Activated CD4-positive, alpha-beta T cell treated with anti-CD3 and anti-CD28 coated beads, Interleukin-2, Interleukin-6, amounts not matched to agents 100 ng/mL and 50 ng/mL, durations not matched to agents 16 hours and 8 hours (primary cell): Measurements from ENCODE around the gene RAD51B.
A peak's percentile ranks its signal among the peaks of the same experiment; 100 is the strongest.

Experiments used
- DNase-seq: peaks from one replicate; pipeline ENCODE4 v3.0.0-alpha.2; 2020

The RAD51B gene

DNA sequence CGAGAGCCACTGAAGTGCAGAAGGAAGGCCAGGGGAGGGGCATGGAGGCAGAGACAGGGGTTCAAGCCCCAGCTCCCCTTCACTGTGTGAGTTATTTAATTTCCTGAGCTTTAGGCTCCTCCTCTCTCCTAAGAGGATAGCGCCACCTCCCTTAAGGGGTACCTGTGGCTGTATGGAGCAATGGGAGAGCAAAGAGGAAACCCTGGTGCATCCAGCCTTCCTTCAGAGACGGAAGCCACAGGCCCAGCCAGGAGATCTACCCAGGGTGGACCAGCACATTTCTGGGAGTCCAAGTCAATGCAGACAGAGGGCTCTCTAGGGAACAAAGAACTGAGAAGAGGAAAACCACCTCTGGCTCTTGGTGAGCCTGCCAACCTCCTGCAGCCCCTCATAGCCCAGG lies 883.0 kb downstream of the RAD51B start:
- DNase-seq = no peak

DNA sequence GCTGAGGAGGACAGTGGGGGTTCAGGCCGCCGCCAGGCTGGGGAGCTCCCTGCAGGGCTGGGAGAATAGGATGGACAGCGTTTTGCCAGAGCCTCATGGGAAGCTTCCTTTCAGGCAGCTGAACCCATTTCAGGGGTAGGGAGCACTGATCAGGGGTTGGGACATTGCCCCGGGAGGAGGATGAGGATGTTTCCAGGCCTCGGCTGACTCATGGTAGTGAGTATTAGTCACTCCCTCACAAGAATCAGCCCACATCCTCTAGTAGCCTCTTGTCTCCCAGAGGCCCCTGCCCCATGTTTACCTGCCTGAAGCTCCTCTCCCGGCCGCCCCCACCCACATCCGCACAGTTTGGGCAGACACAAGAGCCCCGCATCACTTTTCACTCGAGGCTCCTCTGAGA lies 883.5 kb downstream of the RAD51B start:
- peak; percentile 18 for DNase-seq

DNA sequence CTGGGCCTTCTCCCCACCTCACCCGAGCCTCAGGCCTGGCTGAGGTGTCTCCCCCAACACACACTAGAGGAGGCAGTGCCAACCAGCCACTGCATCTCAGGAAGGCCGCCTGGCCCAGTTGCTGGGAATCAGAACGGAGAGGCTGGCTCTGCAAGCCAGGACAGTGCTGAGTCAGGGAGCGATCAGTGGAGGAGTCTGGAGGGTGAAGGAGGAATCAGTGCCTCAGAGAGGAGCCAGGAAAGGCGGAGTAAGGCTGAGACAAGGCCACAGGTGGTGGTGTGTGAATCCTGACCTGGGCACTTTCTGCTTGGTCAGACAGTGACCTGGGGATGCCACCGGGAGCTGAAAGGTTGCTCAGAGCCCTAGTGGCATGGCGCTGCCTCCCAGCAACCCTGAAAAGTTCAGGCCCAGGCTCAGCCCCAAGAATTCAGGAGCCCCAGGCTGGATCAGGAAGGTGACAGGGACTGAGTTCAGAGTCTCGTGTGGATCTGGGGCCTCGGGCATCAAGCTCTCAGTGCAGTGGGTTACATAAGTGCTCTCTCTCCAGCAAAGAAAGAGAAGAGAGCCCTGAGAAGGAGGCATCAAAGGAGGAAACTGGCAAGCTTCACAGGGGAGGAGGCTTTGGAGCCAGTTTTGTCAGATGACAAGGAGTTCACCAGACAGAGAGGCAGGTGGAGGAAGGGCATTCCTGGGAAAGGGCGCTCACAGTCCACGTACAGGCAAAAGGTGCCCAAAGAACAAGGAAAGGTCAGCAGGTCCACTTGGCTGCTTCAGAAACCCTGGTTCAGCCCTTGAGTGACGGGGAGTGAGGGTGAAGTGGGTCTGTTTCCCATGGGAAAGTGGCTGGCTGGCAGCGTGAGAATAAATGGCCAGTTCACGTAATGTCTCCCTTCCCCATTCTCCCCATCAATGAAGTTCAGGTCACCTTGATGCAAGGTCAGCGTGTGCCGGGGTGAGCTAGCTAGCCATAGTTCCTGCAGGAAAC lies 885.4 kb downstream of the RAD51B start:
- DNase-seq = no peak

DNA sequence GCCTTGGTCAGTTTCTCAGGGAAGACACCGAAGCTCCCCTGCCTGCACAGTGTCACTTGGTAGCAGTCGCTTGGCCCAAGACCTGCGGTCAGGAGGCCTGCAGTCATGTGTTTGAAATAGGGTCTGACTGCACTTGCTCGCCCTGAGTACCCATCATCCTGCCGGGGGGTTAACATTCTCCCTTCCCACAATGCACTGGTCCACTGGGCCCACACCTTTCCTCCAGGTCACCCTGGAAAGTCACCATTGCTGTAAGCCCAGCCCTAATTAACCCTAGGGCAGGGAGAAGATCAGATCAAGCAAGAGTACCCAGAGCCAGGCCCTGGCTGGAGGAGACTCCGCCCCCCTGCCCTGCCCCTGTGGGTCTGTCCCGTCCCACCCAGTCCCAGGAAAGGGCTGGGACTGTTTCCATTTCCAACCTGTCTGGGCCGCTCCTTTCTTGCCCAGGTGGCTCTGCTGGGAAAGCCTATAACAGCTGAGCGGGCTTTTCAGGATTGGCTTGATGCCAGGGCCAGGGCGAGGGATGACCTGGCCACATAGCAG lies 886.2 kb downstream of the RAD51B start:
- no peak for DNase-seq

DNA sequence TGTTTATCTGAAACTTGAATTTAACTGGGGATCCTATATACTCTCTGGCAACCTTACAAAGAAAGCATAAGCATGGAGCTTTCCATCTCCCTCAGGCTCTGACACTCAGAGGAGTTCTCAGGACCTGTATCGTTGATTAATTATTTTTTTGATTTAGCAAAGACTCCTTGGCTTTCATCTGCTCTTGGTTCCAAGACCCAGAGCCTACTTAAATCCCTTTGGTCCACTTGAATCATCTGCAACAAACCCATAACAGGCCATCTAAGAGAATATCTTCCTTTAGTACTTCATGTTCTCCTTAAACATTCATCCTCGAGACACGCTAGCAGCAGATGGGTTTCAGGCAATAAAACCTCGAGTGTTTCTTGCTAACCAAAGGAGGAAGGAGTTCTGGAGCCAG lies 887.9 kb downstream of the RAD51B start:
- no peak for DNase-seq

DNA sequence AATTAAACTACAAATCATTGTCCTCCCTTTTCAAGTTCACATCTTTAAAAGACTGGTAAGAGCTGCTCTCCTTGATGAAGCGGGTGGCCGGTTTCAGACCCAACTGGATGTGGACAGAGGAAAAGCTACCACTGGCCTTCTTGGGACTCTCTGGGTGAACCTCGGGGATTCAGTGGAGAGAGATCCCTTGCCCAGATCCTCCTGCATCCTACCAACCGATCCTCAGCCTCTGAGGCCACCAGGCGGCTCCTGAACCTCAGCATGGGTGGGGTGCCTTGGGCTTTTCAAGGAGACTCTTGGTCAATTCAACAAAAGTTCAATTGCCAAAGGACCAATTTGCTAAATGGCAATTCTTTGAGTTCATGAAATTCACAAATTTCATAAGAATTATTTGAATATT lies 888.8 kb downstream of the RAD51B start:
- no peak for DNase-seq

DNA sequence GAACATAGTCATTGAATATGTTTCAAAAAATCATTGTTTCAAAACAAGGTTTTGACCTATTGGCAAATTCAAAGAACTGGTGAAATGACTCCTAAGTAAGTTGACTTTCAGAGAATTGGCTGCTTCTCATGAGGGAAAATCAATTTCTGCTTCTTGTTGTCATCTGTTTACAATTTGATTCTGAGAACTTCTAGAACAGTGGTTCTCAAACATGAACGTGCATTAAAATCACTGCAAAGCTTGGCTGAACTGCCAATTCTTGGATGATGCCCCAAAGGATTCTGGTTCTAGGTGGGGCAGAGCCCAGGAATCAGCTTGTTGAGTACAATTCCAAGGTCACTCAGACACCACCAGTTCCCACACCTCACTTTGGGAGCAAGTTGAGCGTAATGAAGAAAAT lies 889.4 kb downstream of the RAD51B start:
- DNase-seq = no peak

DNA sequence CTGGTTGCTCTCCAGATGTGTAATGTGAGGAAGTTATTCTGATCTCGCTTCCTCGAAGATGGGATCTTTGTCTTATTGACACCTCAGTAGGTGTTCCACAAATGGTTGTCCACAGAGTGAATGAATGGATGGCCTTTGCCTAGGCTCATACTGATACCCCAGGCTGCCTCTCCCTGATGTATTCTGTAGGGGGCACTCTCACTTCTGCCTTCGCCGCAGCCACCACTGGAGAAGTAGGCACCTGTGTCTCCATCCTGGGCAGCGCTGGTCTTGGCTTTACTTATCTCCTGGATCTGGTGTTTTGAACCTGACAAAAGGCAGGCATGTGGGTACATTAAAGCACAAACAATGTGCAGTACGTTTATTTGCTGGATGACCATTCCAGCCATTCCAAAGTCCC lies 891.2 kb downstream of the RAD51B start:
- no peak for DNase-seq

DNA sequence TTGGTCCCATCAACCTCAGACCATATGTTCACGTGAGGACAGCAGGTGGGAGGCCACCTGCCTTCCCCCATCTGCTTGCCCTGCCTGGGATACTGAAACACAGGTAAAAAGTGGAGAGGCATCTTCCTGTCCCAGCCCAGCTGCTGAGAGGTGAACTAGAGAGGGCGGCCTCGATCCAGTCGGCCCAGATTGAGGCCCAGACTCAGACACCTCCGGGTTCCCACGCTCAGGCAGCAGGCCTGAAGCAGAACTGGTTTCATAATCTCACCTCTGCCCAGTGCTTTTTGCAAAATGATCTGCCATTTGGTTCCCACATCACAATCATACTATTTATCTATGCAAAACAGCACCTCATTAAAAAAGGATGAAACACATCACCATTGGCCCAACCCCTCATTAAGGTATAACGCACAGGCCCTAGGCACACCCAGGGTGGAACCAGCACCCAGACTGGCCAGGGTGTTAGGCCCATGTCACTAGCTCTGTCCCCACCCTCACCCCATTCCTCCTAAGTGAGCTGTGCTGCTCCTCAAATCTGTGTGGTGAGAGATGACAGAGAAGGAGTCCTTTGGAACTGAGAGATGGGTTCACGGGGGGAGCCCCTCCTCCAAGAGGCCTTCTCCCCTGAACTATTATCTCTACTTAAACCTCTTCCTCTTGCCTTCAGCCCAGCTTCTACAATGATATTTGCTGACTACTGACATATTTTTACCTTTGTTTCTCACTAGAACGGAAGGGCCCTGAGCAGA lies 892.2 kb downstream of the RAD51B start:
- DNase-seq = no peak

DNA sequence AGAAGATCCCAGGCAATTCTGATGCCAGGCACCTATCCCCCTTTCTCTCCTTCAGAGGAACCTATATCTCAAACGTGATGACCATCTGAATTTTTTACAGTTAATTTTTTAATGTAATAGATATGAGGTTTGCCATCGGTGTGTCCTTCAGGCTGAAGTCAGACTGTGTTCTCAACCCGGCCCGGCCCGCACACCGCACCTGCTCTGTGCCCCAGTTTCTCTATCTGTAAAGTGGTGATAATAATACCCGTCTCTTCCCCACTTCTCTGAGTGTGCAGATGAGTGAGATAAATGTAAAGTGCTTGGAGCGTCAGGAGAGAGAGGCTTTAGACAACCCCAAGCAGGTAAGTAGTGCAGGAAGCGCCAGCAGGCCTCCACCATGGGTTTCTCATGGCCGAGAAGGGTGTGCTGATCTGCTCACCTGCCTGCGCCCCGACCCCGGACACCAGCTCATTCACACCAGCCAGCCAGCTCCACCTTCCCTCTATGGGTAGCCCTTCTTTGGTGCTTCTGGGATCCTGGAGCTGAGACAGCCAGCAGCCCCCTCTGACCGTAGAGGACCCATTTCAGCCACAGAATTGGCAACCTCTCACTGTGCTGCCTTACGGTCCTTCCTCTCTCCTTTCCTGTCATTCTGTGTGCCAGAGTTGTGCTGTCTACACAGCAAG lies 893.3 kb downstream of the RAD51B start:
- no peak for DNase-seq

DNA sequence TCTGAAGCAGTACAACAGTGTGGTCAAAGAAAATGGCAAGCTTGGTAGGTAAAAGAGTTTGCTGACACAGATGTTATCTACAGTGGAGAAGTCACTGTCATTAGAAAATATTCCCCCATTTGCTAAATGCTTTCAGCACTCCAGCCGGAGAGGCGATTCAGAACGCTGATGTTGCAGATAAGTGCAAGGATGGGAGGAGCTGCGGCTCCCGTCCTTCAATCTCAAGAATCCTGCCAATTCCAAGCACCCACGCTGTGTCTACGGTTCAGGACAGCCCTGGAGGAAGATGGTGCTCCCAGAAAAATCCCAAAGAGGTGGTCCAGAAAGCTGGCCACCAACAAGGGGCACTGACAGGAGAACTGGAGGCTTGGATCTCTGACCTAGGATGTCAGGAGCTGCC lies 894.2 kb downstream of the RAD51B start:
- DNase-seq = no peak

DNA sequence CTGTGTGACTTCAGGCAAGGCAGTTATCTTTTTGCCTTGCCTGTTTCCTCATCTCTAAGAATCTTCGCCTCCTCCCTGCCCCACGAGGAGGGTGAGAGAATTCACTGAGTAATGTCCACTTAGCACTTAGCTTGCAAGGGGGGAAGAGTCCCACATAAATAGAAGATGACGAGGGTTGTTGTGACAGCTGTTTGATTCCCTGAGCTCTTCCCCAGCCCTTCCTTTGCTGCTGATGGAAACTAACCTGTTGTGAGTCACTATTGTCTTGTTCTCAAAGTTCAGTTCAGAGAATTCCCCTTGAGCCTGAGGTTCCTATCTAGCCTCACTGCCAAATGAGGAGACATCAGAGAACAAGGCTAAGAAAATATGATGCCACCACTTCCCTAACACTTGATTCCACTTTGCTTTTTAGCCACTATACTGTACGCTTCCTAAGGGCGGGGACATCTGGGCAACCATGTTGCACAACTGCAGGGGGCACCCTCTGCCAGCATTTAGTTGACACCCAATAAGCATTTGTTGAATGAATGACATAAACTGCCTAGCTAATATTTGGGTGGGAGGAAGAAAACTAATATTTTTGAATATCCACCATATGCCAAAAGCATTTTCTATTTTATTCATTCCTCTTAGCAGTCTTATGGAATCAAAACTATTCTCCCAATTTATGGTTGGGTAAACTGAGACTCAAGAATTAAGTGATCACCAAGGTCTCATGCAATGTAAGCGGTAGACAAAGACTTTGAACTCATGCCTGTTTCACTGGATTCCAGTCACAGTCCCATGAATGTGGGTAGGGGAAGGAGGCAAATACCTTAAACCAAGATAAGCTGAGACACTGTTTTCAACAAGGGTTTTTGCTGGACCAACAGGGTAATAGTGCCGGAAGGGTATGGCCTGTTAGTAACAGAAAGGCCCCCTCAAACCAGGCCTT lies 895.7 kb downstream of the RAD51B start:
- peak; percentile 14 for DNase-seq

DNA sequence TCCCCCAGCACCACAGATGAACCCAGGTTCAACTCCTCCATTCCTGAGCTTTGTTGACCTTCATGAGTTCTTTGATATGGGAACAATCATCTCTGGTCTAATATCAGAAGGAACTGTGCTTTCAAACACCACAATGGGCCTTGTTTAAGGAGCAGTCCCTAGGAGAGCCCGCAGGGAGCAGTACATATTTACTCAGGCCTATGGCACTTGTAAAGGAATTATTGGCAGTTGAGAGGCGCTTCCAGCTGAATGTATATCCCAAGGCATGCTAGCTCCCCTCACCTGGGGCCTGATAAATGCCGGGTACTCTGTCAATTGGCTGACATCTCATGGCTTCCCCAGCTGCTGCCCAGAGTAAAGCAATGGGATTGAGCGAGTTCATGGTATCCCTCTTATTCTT lies 897.1 kb downstream of the RAD51B start:
- no peak for DNase-seq

DNA sequence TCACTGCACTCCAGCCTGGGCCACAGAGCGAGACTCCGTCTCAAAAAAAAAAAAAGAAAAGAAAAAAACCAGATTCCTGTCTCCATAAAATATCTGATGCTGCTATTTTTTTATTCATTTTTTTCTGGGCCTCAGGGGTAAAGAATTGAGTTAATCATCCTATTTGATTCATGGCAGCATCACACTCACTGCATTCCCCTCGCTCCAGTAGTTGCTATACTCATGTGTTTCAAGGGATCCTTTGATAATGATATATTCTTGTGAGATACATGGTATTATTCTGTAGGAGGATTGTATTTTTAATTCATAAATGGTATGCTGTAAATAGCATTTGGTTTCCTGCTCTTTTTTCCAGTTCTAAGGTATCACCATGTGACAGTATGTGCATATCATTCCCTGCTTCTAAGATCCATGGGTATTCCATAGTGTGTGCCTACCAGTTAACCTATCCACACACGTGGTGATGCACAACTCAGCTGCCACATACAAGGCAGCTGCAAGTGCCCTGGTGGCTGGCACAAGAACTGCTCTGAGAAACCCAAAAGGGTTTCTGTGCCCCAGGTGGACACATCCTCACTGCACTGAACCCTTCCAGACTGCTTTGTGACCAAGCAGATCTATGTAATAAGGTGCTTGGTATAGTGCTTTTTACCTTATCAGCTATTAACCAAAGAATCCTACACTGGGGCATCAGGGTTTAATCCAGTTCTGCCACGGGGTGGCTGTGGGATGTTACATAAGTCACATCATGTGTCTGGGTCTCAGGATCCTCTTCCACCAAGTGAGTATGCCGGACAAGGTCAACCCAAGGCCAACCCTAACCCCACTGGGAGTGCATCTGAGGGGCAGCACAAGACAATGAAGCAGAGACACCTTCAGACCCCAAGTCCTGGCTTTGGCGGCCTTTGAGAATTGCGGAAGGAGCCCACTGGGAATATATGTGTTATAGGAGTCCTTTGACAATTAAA lies 898.7 kb downstream of the RAD51B start:
- peak; percentile 16 for DNase-seq

DNA sequence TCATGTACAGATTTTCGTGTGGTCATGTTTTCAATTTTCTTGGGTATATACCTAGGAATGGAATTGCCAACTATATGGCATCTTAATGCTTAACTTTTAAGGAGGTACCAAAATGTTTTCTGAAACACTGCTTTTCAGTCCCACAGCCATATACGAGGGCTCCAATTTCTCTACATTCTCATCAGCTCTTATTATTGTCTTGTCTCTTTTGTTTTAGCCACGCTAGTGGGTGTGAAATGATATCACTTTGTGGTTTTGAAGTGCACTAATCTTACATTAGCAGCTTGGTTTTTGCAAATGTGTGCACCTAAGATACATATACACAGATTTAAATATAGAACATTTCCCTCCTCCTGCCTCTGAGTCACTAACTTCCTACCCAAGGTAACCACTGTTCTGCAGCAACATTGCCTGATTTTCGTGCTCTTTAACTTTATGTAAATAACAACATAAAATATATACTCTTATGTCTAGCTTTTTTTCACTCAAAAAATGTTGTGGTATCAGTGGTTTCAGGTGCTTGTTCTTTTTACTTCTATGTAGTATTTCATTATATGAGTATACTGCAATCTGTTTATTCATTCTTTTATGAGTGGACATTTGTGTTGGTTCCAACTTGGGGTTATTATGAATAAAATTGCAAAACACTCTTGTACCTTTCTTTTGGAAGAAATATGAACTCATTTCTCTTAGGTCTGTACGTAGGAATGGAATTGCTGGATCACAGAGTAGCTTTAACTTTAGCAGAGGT lies 900.2 kb downstream of the RAD51B start:
- DNase-seq = peak; percentile 64

DNA sequence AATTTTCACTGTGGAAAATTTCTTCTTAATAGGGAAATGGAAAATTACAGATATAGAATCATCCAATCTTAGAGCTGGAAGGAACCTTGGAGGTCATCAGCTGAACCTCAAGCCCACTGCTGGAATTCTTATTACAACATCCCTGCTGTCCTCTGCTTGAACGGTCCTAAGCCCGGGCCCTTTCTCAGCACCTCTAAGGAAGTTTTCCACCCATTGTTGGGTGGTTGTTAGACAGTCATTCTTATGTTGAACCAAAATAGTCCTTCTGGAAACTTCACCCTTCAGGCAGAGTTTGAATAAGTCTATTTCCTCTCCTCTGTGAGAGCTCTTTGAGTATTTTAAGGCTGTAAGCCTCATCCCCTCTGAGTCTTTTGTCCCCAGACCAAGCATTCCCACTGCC lies 902.6 kb downstream of the RAD51B start:
- DNase-seq = no peak

DNA sequence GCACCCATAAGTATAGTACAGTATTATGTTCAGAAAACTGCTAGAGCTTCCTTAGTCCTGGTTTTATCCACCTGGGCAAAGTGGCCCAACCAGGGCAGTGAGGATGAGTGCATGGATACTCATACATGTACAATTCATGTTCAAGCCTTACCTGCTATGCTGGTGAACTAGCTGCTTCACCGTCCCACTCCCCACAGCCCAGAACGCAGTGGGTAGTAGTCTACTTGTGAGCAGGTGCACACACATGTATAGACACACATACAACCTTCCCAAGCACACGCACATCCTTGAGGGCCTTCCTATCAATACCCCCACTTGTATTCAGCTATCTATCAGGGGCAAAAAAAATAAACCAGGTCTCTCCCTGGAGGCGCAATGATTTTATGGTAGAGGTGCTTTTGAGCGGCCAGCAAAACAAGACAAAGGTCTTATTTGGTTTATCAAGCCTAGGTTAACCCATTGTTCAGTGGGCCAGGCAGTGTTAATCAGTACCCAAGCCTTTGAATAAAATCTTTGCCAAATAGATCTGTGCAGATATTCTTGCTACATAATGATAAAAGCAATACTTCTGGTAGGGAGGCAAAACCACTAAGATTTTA lies 903.5 kb downstream of the RAD51B start:
- no peak for DNase-seq

DNA sequence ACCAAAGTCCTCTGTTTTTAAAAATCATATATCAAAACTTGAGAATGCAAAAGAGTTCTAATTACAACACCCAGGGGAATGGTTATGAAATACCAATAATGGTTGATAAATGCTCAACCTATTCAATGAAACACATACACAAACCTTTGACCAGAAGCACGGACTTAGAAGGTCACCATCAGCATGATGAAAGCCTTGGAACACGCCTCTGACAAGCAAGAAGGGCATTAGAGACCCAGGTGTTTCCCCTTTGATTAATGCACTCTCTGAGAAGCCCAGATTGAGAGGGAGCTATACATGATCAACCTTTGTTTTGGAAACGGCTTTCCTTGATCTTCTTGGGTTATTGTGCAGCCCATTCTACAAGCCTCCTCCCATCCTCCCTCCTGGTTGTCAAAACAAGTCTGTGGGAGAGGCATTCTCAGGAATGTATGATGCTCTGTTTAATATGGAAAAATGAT lies 904.3 kb downstream of the RAD51B start:
- no peak for DNase-seq

DNA sequence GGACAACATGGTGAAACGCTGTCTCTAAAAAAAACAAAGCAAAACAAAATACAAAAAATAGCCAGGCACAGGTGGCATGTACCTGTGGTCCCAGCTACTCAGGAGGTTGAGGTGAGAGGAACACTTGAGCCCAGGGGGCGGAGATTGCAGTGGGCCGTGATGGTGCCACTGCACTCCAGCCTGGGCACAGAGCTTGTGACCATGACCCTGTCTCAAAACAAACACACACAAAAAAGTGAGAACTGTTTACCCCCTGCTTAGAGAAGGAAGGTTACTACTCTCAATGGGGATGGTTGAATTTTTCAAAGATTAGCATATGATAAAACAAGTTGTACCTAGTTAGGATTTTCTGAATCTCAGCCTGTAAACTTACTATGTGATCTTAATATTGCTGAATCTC lies 905.3 kb downstream of the RAD51B start:
- DNase-seq = no peak
